NCI-H1105 (cell line): ENCODE measurements around the gene PAN3.

Experiments
- DNase-seq: peaks from one replicate; lab custom pipeline; 2025; lab: John Stamatoyannopoulos, UW

Gene PAN3

GRCh38 chr13:28219408-28220099 is 81.2 kb downstream of the PAN3 start:
- no peak for DNase-seq

- no peak for DNase-seq
Measured at GRCh38 chr13:28220166-28220565, 81.8 kb downstream of the PAN3 start.

- no peak for DNase-seq
Measured at GRCh38 chr13:28229522-28230411, 91.4 kb downstream of the PAN3 start.

GRCh38 chr13:28231642-28232041 is 93.3 kb downstream of the PAN3 start:
- no peak for DNase-seq

GRCh38 chr13:28237944-28238343 is 99.6 kb downstream of the PAN3 start:
- DNase-seq, result no peak

GRCh38 chr13:28239374-28239773 is 101.0 kb downstream of the PAN3 start:
- no peak for DNase-seq

- no peak for DNase-seq
Measured at GRCh38 chr13:28245465-28245864, 107.1 kb downstream of the PAN3 start.

GRCh38 chr13:28246891-28247290 is 108.5 kb downstream of the PAN3 start:
- no peak for DNase-seq

GRCh38 chr13:28248080-28248479 is 109.7 kb downstream of the PAN3 start:
- no peak for DNase-seq

- no peak for DNase-seq
Measured at GRCh38 chr13:28250542-28250941, 112.2 kb downstream of the PAN3 start.

- no peak for DNase-seq
Measured at GRCh38 chr13:28251466-28251865, 113.1 kb downstream of the PAN3 start.

GRCh38 chr13:28252547-28252946 is 114.2 kb downstream of the PAN3 start:
- DNase-seq, result no peak

- no peak for DNase-seq
Measured at GRCh38 chr13:28257305-28257704, 119.0 kb downstream of the PAN3 start.

- DNase-seq, result no peak
Measured at GRCh38 chr13:28258417-28258816, 120.1 kb downstream of the PAN3 start.

- DNase-seq, result no peak
Measured at GRCh38 chr13:28267497-28267896, 129.2 kb downstream of the PAN3 start.

- no peak for DNase-seq
Measured at GRCh38 chr13:28268800-28269223, 130.5 kb downstream of the PAN3 start.

- DNase-seq, result no peak
Measured at GRCh38 chr13:28271056-28271840, 132.9 kb downstream of the PAN3 start.

GRCh38 chr13:28273919-28274318 is 135.6 kb downstream of the PAN3 start:
- no peak for DNase-seq

- no peak for DNase-seq
Measured at GRCh38 chr13:28282451-28282850, 144.1 kb downstream of the PAN3 start.

- DNase-seq, result no peak
Measured at GRCh38 chr13:28283600-28283999, 145.3 kb downstream of the PAN3 start.

- no peak for DNase-seq
Measured at GRCh38 chr13:28286263-28286662, 147.9 kb downstream of the PAN3 start.

- no peak for DNase-seq
Measured at GRCh38 chr13:28297341-28297740, 159.0 kb downstream of the PAN3 start.

- peak; percentile 20 for DNase-seq
Measured at GRCh38 chr13:28299916-28300315, 161.6 kb downstream of the PAN3 start.
